ENCODE measurements around the gene HOXA7.

- TF ChIP-seq SP1 (IDR thresholded peaks at IDR 0.05; ENCODE audit: low read depth, low read length) (no peak), HCFC1 (IDR thresholded peaks at IDR 0.05; ENCODE audit: low read length) (no peak)
Measured at GRCh38 chr7:27189997-27190748, 33.7 kb upstream of the HOXA7 start.
